Activated naive CD8-positive, alpha-beta T cell treated with anti-CD3 and anti-CD28 coated beads, Interleukin-2, amount 50 U/mL, for 16 hours (primary cell): Measurements from ENCODE around the gene HOOK1.

Experiments used
- DNase-seq: peaks from one replicate; pipeline ENCODE4 v3.0.0-alpha.2; 2020; ENCODE audit warnings: low read depth, low spot score

Gene HOOK1

GRCh38 chr1:59814901-59815825 is at the start of gene HOOK1:
HOOK1 (plus strand) TSS chr1:59814949; CDS start chr1:59815118, 169 bp downstream.
- DNase-seq: no peak

GRCh38 chr1:59765011-59765730 is 49.6 kb upstream of the HOOK1 start:
- DNase-seq: no peak

DNA sequence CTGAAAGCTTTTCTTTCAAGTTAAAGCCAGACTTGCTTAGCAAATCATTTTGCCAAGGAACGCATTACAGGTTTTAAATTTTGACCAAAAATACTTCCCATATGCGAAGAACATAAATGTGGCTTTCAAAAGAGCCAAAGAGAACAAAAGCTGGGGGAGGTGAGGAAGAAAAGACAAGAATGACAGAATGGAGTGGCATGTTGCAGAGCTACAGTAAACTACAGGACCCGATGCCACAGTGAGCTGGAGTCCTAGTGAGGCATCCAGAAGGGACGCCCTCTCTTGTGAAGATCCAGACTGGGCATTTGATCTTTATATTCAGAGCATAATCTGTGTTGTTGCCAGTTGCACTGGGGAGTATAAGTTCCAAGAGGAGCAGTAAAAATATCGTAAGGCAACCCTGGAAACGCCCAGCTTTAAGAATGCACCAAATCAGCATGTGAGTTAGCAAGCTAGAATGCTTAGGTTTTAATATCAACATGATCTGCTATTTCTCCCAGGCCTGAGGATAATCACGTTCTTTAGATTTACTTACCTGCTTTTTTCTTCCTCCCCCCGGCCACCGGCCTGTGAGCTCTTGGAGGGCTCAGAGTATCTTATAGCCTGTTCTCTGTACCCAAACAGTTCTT is 48.4 kb upstream of the HOOK1 start:
- DNase-seq: no peak

DNA sequence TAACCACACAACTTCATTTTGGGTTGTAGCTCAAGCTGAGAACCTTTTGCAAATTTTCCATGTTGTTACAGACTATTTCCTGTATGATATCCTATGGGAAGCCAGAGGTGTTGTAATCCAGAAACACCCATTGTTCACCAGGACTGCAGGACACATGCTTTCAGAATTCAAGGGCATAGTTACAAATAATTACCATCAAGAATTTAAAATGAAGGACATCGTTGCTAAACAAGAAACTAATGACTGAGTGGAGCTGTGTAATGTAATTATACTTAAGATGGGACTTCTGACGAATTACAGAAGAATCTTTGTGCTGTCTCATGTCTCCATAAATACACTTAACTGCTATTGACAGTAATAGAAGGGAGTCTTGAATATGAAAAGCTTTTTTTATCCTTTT is 47.6 kb upstream of the HOOK1 start:
- no peak for DNase-seq

- DNase-seq: no peak
Observed at GRCh38 chr1:59768792-59769735, 45.7 kb upstream of the HOOK1 start.

GRCh38 chr1:59769736-59770095 is 45.0 kb upstream of the HOOK1 start:
- no peak for DNase-seq

DNA sequence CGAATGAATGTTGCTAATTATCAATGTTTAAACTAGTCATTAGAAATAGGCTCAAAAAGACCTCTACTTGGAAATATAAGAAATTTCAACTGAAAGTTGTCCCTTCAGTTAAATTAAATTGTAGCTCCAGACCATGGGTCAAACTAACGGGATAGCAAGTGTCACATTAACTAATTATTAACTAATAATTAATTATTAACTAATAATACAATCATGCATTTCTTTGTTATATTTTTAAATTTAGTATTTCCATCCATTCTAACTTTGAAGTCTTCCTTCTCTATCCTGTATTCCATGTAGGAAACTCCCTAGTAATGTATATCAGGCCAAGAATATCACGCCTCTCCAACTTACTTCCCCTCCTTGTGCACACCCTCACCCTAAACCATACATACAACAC is 43.4 kb upstream of the HOOK1 start:
- no peak for DNase-seq

- DNase-seq: no peak
Observed at GRCh38 chr1:59775480-59775879, 39.3 kb upstream of the HOOK1 start.

- no peak for DNase-seq
Observed at GRCh38 chr1:59776960-59777852, 37.5 kb upstream of the HOOK1 start.

- no peak for DNase-seq
Observed at GRCh38 chr1:59779949-59780348, 34.8 kb upstream of the HOOK1 start.

- DNase-seq: no peak
Observed at GRCh38 chr1:59788825-59789224, 25.9 kb upstream of the HOOK1 start.

DNA sequence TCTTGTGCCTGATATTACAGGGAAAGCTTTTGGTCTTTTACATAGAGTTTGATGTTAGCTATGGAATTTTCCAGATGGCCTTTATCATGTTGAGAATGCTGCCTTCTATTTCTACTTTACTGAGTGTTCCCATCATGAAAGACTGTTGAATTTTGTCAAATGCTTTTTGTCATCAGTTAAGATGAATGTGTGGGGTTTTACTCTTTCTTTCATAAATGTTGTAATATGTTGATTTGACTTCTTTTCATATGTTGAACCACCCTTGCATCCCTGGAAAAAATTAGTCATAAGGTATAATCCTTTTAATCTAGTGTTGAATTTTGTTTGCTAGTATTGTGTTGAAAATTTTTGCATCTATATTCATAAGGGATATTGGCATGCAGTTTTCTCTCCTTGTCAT is 16.1 kb upstream of the HOOK1 start:
- DNase-seq: no peak

DNA sequence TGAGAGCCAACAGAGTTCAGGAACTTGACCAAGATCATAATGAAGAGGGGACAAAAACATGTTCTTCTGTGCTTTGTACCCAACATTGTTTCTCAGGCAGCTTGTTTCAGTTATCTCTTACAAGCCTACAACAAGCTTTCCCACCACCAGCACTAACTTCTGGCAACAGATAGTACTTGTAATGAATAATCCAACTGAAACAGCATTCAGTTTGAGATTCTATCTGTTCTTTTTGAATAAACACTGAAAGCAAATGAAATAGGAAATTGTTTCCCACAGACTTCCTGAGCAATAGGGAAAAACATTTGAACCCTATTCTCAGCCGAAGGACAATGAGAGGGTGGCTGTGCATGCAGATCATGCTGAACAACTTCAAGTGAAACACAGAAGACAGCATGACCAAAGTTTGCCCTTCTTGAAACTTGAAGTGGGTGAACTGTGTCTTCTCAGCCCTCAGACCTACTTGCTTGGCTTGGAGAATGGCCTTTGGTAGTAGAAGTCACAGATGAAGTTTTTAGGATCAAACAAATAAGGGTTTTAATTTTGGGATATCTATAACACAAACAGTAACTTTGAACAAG is 11.2 kb upstream of the HOOK1 start:
- DNase-seq: no peak

- DNase-seq: no peak
Observed at GRCh38 chr1:59804301-59804700, 10.4 kb upstream of the HOOK1 start.

DNA sequence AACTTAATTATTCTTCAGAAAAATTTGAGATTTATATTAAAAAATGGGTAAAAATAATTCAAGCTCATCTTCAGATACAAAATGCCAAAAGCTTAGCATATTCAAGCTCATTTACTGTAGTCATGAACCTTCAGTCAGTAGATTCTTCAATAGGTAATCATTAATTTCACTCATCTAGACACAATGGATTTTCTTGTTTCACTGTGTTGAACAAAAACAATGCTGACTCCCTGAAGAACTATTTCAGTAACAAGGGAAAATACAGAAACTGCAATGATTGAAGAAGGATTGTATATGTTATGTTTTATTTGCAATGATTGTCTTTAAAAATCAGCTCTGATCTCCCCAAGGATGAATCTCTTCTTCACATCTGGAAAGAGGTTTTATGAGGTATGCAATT is 9.2 kb upstream of the HOOK1 start:
- DNase-seq: no peak

DNA sequence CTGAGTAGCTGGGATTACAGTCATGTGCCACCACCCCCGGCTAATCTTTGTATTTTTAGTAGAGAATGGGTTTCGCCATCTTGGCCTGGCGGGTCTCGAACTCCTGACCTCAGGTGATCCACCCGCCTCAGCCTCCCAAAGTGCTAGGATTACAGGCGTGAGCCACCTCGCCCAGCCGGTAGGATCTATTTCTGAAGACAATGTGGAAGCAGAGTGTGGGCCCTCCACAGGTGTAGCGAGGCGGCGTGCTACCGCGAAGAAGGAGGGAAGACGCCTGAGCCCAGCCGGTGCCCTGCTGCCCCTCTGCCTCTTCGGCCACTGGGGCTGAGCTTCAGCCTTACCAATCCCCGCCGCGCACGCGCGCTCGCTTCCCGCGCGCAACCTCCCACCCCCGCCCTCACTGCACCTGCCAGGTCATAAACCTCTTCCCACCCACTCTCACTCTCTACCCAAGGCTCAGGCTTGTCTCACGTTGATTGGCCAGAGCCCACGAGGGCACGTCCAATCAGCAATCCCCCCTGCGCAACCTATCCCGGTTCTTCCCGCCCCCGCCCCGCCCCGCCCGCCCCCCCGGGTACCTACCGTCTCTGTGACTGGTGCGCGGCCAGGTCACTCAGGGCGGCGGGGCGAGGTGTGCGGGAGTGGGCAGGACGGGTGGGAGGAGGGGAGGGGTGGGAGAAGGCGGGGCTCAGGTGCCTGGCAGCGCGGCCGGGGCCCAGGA is 409 bp upstream of the HOOK1 start:
- peak; percentile 66 for DNase-seq

GRCh38 chr1:59815892-59816291 is 1.1 kb downstream of the HOOK1 start:
- DNase-seq: no peak

GRCh38 chr1:59816318-59816878 is 1.6 kb downstream of the HOOK1 start:
- no peak for DNase-seq
